Measurements from ENCODE around the gene GOLGA6L6. TPM values are rescaled to one million over a fixed set of nuclear protein-coding genes. Genes with fewer than 3 reads are reported as not detected.
A peak's percentile ranks its signal among the peaks of the same experiment; 100 is the strongest.
"Not testable (repeated sequence)": the region's sequence is repeated elsewhere in the genome, so short reads cannot be mapped to it uniquely, and the experiment has no call there.

The GOLGA6L6 gene
- not detected for total RNA-seq

DNA sequence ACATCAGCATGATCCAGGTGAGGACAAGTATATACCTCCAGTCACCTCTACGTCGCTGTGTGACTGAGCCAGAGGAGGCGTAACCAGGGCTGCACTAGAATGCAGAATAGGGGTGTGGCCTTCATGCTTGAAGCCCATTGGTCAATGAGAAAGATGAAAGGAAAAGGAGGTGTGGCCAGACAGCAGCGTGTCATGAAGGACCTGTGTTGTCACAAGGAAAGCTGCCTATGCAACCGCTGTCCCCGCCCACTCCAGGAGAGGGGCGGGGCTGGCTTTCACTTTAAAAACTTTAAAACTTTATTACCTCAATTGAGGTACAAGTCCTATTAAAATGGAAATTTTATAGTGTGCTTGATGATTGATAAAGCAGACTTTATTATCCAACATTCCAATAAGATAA is at the start of gene GOLGA6L6:
Gene GOLGA6L6, minus strand, starts transcription at position 101 of the 400 bp plus-strand sequence. Its CDS starts 91 bp downstream, at position 10.
- H3K4me1 ChIP-seq; H3K27me3 ChIP-seq; H3K27ac ChIP-seq; H3K36me3 ChIP-seq; intact Hi-C loops (cut with DNase I; ENCODE audit: low total_unique reads); DNase-seq (ENCODE audit: low spot score in 2 of 2); H3K4me3 ChIP-seq; H3K9me3 ChIP-seq: not testable (repeated sequence)

DNA sequence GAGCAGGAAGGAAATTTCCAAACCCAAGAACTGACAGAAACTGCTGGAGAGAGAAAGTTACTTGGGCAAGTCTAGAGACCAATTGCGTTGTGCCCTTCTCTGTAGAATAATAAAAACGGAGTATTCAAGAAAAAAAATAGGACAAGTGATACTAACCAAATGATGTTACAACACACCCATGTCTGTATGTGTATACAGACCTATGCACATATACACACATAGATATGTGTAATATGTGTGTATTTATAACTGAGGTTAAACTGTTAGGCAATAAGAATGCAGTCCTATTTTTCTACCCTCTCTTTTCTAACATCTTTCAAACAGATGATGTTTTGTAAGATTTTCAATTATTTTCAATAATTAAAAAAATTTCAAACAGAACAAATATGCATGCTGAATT is 48.5 kb upstream of the GOLGA6L6 start:
- intact Hi-C loops (cut with DNase I; ENCODE audit: low total_unique reads), result not testable (repeated sequence)

DNA sequence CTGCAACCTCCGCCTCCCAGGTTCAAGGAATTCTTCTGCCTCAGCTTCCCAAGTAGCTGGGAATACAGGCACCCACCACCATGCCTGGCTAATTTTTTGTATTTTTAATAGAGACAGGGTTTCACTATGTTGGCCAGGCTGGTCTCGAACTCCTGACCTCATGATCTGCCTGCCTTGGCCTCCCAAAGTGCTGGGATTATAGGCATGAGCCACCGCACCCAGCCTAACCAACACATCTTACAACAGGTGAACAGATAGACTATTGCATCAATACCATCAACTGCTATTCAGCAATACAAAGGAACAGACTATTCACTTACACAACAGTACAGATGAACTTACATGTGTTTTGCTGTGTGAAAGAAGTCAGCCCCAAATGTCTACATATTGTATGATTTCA is 45.2 kb upstream of the GOLGA6L6 start:
- H3K9me3 ChIP-seq; intact Hi-C loops (cut with DNase I; ENCODE audit: low total_unique reads); H3K36me3 ChIP-seq; H3K4me1 ChIP-seq; DNase-seq (ENCODE audit: low spot score in 2 of 2); H3K4me3 ChIP-seq; H3K27ac ChIP-seq; H3K27me3 ChIP-seq: not testable (repeated sequence)

More for the DNA sequence above, 48.5 kb upstream of the GOLGA6L6 start:
- not testable (repeated sequence) for DNase-seq (ENCODE audit: low spot score in 2 of 2); H3K27ac ChIP-seq; H3K36me3 ChIP-seq; H3K27me3 ChIP-seq; H3K9me3 ChIP-seq; H3K4me3 ChIP-seq; H3K4me1 ChIP-seq

- intact Hi-C loops (cut with DNase I; ENCODE audit: low total_unique reads), result not testable (repeated sequence)
These were observed 41.1 kb upstream of the GOLGA6L6 start for GRCh38 chr15:20582726-20583115.

GRCh38 chr15:20582109-20582725 is 40.6 kb upstream of the GOLGA6L6 start:
- intact Hi-C loops (cut with DNase I; ENCODE audit: low total_unique reads); H3K27ac ChIP-seq; H3K4me3 ChIP-seq; H3K9me3 ChIP-seq; DNase-seq (ENCODE audit: low spot score in 2 of 2); H3K36me3 ChIP-seq; H3K27me3 ChIP-seq; H3K4me1 ChIP-seq: not testable (repeated sequence)

More at GRCh38 chr15:20582726-20583115, 41.1 kb upstream of the GOLGA6L6 start:
- H3K27ac ChIP-seq; H3K9me3 ChIP-seq; H3K4me1 ChIP-seq; H3K4me3 ChIP-seq; H3K27me3 ChIP-seq; DNase-seq (ENCODE audit: low spot score in 2 of 2); H3K36me3 ChIP-seq: not testable (repeated sequence)

DNA sequence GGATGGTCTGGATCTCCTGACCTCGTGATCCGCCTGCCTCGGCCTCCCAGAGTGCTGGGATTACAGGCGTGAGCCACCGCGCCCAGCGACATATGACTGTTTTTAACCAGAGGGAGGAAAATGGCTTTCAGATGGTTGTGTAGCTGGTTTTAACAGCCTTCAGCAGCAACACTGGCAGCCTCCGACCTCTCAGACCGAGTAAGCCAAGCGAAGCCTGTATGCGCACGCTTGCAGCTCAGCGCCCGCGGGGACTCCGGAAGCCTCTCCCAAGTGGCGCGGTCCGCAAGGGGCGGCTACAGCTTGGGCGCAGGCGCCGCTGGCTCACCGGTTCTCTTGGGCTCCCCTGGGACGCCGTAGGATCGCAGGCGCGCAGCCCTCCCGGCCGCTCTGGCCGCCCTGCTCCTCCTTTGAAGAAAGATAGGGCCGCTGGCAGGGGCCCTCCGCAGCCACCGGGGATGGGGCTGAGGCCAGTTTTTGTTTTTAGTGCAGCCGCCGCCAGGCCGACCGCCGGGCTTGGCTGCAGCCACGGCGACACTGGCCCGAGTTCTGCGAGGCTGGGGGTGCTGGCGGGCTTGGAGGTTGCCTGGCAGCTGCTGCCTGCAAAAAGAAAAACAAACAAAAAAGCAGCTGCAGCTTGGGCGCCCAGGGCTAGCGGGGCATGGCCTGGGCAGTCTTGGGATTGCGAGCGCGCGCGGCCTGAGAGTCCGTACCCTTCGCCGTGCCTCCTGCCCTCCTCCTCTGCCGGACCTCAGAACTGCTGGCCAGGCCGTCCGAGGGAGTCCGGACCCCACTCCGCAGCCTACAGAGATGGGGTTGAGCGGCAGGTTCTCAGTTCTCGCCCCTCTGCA is 39.9 kb upstream of the GOLGA6L6 start:
- H3K4me3 ChIP-seq; H3K27me3 ChIP-seq; H3K9me3 ChIP-seq; H3K27ac ChIP-seq; intact Hi-C loops (cut with DNase I; ENCODE audit: low total_unique reads); H3K36me3 ChIP-seq; H3K4me1 ChIP-seq; DNase-seq (ENCODE audit: low spot score in 2 of 2): not testable (repeated sequence)

DNA sequence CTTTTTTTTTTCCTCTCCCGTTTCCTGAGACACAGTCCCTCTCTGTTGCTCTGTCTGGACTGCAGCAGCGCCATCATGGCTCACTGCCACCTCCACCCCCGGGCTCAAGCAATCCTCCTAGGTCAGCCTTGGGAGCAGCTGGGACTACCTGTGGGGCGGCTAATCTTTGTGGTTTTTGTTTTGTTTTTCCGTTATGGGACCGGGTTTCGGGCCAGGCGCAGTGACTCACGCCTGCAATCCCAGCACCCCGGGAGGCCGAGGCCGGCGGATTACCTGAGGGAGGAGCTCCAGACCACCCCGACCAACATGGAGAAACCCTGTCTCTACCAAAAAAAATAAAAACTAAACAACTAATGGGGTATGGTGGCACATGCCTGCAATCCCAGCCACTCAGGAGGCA is 38.1 kb upstream of the GOLGA6L6 start:
- intact Hi-C loops (cut with DNase I; ENCODE audit: low total_unique reads); H3K36me3 ChIP-seq; H3K9me3 ChIP-seq; H3K27ac ChIP-seq; H3K4me1 ChIP-seq; H3K4me3 ChIP-seq; H3K27me3 ChIP-seq; DNase-seq (ENCODE audit: low spot score in 2 of 2): not testable (repeated sequence)

DNA sequence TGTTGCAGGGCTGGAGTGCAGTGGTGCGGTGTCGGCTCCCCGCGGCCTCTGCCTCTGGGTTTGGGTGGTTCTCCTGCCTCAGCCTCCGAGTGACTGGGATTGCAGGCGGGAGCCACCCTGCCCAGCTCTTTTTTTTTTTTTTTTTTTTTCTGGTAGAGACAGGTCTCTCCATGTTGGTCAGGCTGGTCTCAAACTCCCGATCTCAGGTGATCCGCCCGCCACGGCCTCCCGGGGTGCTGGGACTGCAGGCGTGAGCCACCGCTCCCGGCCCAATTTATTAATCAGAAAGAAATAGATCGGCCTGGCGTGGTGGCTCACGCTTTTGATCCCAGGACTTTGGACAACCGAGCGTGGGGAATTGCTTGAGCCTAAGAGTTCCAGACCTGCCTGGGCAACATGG is 9.7 kb upstream of the GOLGA6L6 start:
- H3K4me3 ChIP-seq; H3K27ac ChIP-seq; H3K27me3 ChIP-seq; H3K36me3 ChIP-seq; intact Hi-C loops (cut with DNase I; ENCODE audit: low total_unique reads); H3K9me3 ChIP-seq; H3K4me1 ChIP-seq: not testable (repeated sequence)
- DNase-seq (ENCODE audit: low spot score in 2 of 2), result peak in 1 of 2 donors; percentile 51

- intact Hi-C loops (cut with DNase I; ENCODE audit: low total_unique reads); H3K36me3 ChIP-seq; H3K27ac ChIP-seq; H3K27me3 ChIP-seq; H3K4me3 ChIP-seq; H3K4me1 ChIP-seq; H3K9me3 ChIP-seq; DNase-seq (ENCODE audit: low spot score in 2 of 2): not testable (repeated sequence)
These were observed 35.5 kb downstream of the GOLGA6L6 start for GRCh38 chr15:20505926-20506658.

- H3K27ac ChIP-seq; H3K36me3 ChIP-seq; H3K4me1 ChIP-seq; H3K4me3 ChIP-seq; intact Hi-C loops (cut with DNase I; ENCODE audit: low total_unique reads); DNase-seq (ENCODE audit: low spot score in 2 of 2); H3K27me3 ChIP-seq; H3K9me3 ChIP-seq: not testable (repeated sequence)
These were observed 38.8 kb downstream of the GOLGA6L6 start for GRCh38 chr15:20502839-20503238.

GRCh38 chr15:20501512-20502222 is 39.9 kb downstream of the GOLGA6L6 start:
- H3K9me3 ChIP-seq; H3K4me3 ChIP-seq; H3K36me3 ChIP-seq; intact Hi-C loops (cut with DNase I; ENCODE audit: low total_unique reads); DNase-seq (ENCODE audit: low spot score in 2 of 2); H3K27ac ChIP-seq; H3K4me1 ChIP-seq; H3K27me3 ChIP-seq: not testable (repeated sequence)

GRCh38 chr15:20497781-20498180 is 43.8 kb downstream of the GOLGA6L6 start:
- intact Hi-C loops (cut with DNase I; ENCODE audit: low total_unique reads); H3K36me3 ChIP-seq; DNase-seq (ENCODE audit: low spot score in 2 of 2): not testable (repeated sequence)

DNA sequence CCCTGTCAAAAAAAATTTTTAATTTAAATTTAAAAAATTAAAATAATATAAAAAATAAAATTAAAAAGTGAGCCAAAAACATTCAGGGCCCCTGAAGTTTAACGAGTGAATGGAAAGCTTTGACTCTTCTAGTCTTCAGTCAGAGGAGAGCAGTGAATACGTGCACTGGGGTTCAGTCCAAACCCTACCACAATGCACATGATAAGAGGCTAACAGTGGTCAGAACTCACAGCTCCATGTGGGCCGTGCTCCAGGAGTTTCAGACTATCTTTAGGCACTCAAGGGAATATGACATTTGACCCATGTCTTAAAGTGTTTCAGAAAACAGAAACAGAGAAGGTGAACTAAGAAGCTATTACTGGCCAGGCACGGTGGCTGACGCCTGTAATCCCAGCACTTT is 48.6 kb downstream of the GOLGA6L6 start:
- DNase-seq (ENCODE audit: low spot score in 2 of 2); H3K4me1 ChIP-seq; H3K27me3 ChIP-seq; H3K4me3 ChIP-seq; H3K36me3 ChIP-seq; H3K9me3 ChIP-seq; H3K27ac ChIP-seq; intact Hi-C loops (cut with DNase I; ENCODE audit: low total_unique reads): not testable (repeated sequence)

More at GRCh38 chr15:20497781-20498180, 43.8 kb downstream of the GOLGA6L6 start:
- not testable (repeated sequence) for H3K4me3 ChIP-seq, H3K9me3 ChIP-seq, H3K4me1 ChIP-seq, H3K27ac ChIP-seq, H3K27me3 ChIP-seq
